ENCODE results near the gene CSMD2. TPM values are rescaled to one million over a fixed set of nuclear protein-coding genes. Genes with fewer than 3 reads are reported as not detected.

The CSMD2 gene
- total RNA-seq, 1 donor from 2014 or later: 0.98 TPM

- H3K4me3 ChIP-seq (ENCODE audit: low read depth, low read length): no peak overlapping the region
- DNase-seq (ENCODE audit: low read depth): no peak
- TF ChIP-seq CTCF (conservative IDR thresholded peaks at IDR 0.05; ENCODE audit: low read depth, low read length): no peak
These were observed 127.2 kb downstream of the CSMD2 start for GRCh38 chr1:34037856-34038255.

GRCh38 chr1:34037109-34037508 lies 127.9 kb downstream of the CSMD2 start:
- TF ChIP-seq CTCF (conservative IDR thresholded peaks at IDR 0.05; ENCODE audit: low read depth, low read length): no peak
- no peak overlapping the region for H3K4me3 ChIP-seq (ENCODE audit: low read depth, low read length)
- DNase-seq (ENCODE audit: low read depth): no peak

- no peak overlapping the region for H3K4me3 ChIP-seq (ENCODE audit: low read depth, low read length)
- DNase-seq (ENCODE audit: low read depth): no peak
These were observed 131.0 kb downstream of the CSMD2 start for GRCh38 chr1:34034036-34034435.

GRCh38 chr1:34029954-34030353 lies 135.1 kb downstream of the CSMD2 start:
- no peak for DNase-seq (ENCODE audit: low read depth)
- H3K4me3 ChIP-seq (ENCODE audit: low read depth, low read length): no peak overlapping the region
- no peak for TF ChIP-seq CTCF (conservative IDR thresholded peaks at IDR 0.05; ENCODE audit: low read depth, low read length)

More at GRCh38 chr1:34034036-34034435, 131.0 kb downstream of the CSMD2 start:
- no peak for TF ChIP-seq CTCF (conservative IDR thresholded peaks at IDR 0.05; ENCODE audit: low read depth, low read length)

- no peak for DNase-seq (ENCODE audit: low read depth)
- TF ChIP-seq CTCF (conservative IDR thresholded peaks at IDR 0.05; ENCODE audit: low read depth, low read length): no peak
- H3K4me3 ChIP-seq (ENCODE audit: low read depth, low read length): no peak overlapping the region
These were observed 135.5 kb downstream of the CSMD2 start for GRCh38 chr1:34029515-34029914.

- no peak overlapping the region for H3K4me3 ChIP-seq (ENCODE audit: low read depth, low read length)
- DNase-seq (ENCODE audit: low read depth): no peak
- no peak for TF ChIP-seq CTCF (conservative IDR thresholded peaks at IDR 0.05; ENCODE audit: low read depth, low read length)
These were observed 136.5 kb downstream of the CSMD2 start for GRCh38 chr1:34028381-34029055.

GRCh38 chr1:34025675-34026074 lies 139.4 kb downstream of the CSMD2 start:
- no peak for DNase-seq (ENCODE audit: low read depth)
- no peak overlapping the region for H3K4me3 ChIP-seq (ENCODE audit: low read depth, low read length)
- TF ChIP-seq CTCF (conservative IDR thresholded peaks at IDR 0.05; ENCODE audit: low read depth, low read length): no peak
